Fibroblast of pulmonary artery (primary cell): Measurements from ENCODE around the gene TRIP10.
A peak's percentile ranks its signal among the peaks of the same experiment; 100 is the strongest.

Experiments
- DNase-seq: peaks from one replicate; pipeline ENCODE4 v3.0.0-alpha.2; 2010; ENCODE audit warnings: low read depth
- H3K4me3 ChIP-seq: replicated peaks from 2 replicates; pipeline ENCODE4 v1.5.1; 2011; ENCODE audit warnings: low read depth, mild to moderate bottlenecking, control low read depth, low read length, moderate library complexity
- CTCF ChIP-seq: IDR thresholded peaks from 2 replicates; pipeline ENCODE4 v1.5.1; 2011; ENCODE audit warnings: mild to moderate bottlenecking, control low read depth, low read length, inconsistent platforms; ENCODE audit errors: missing control alignments

Gene TRIP10

GRCh38 chr19:6739390-6739882, at the start of gene TRIP10:
Gene TRIP10, plus strand, starts transcription at chr19:6739680. Its CDS starts 82 bp downstream, at chr19:6739762.
- peak within 1 kb of the TSS; percentile 88 for H3K4me3 ChIP-seq
- TF ChIP-seq CTCF: no peak
- peak; percentile 83 for DNase-seq

GRCh38 chr19:6690160-6690885, 49.2 kb upstream of the TRIP10 start:
- no peak for TF ChIP-seq CTCF
- DNase-seq: no peak
- H3K4me3 ChIP-seq: no peak overlapping the region

- H3K4me3 ChIP-seq: no peak overlapping the region
- TF ChIP-seq CTCF: no peak
- no peak for DNase-seq
Observed at GRCh38 chr19:6691342-6691741, 48.1 kb upstream of the TRIP10 start.

GRCh38 chr19:6692027-6692426, 47.5 kb upstream of the TRIP10 start:
- TF ChIP-seq CTCF: no peak
- H3K4me3 ChIP-seq: no peak overlapping the region
- DNase-seq: no peak

GRCh38 chr19:6693056-6693471, 46.4 kb upstream of the TRIP10 start:
- DNase-seq: no peak
- no peak overlapping the region for H3K4me3 ChIP-seq
- no peak for TF ChIP-seq CTCF

- DNase-seq: no peak
- no peak overlapping the region for H3K4me3 ChIP-seq
- TF ChIP-seq CTCF: no peak
Observed at GRCh38 chr19:6693681-6694080, 45.8 kb upstream of the TRIP10 start.

GRCh38 chr19:6694147-6694815, 45.2 kb upstream of the TRIP10 start:
- H3K4me3 ChIP-seq: no peak overlapping the region
- DNase-seq: no peak
- no peak for TF ChIP-seq CTCF
